ENCODE data around the gene LAMC2. TPM values are rescaled to one million over a fixed set of nuclear protein-coding genes. Genes with fewer than 3 reads are reported as not detected.

LAMC2 gene
- total and polyA plus RNA-seq, 8 donors = 38.1 to 104 (median 46.6) TPM

DNA sequence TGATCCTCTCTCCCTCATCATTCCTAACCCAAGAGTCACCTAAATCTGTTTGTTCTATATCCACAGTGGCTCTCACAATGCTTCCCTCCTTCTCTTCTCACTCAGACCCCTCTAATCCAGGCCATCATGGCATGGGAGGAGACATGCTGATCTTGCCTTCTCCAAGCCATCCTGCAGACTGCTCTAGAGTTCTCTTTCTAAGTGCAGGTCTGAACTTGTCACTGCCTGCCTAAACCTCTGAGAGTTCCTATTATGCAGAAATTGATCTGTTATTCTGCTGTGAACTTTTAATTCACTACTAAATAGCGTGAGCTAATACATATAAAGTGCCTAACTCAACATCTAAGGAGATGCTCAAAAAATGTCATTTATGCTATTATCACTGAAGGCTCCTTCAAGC lies 26.8 kb downstream of the LAMC2 start:
- Histone ChIP-seq H3K4me1 (peaks cover 0 to 6% of the 10 kb centered on the region in 2 donors), H3K4me3 (no peak overlapping the region), H3K27me3 (no peaks in the 10 kb centered on the region), H3K9me3 (no peaks in the 10 kb centered on the region), H3K27ac (no peak overlapping the region), H3K36me3 (no peaks in the 10 kb centered on the region)
- DNase-seq (no peak), ATAC-seq (no peak)
- intact Hi-C loops (cut with DNase I) = no loop called here
- TF ChIP-seq, protein P1, sequence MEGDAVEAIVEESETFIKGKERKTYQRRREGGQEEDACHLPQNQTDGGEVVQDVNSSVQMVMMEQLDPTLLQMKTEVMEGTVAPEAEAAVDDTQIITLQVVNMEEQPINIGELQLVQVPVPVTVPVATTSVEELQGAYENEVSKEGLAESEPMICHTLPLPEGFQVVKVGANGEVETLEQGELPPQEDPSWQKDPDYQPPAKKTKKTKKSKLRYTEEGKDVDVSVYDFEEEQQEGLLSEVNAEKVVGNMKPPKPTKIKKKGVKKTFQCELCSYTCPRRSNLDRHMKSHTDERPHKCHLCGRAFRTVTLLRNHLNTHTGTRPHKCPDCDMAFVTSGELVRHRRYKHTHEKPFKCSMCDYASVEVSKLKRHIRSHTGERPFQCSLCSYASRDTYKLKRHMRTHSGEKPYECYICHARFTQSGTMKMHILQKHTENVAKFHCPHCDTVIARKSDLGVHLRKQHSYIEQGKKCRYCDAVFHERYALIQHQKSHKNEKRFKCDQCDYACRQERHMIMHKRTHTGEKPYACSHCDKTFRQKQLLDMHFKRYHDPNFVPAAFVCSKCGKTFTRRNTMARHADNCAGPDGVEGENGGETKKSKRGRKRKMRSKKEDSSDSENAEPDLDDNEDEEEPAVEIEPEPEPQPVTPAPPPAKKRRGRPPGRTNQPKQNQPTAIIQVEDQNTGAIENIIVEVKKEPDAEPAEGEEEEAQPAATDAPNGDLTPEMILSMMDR (IDR thresholded peaks at IDR 0.05) = no peak

DNA sequence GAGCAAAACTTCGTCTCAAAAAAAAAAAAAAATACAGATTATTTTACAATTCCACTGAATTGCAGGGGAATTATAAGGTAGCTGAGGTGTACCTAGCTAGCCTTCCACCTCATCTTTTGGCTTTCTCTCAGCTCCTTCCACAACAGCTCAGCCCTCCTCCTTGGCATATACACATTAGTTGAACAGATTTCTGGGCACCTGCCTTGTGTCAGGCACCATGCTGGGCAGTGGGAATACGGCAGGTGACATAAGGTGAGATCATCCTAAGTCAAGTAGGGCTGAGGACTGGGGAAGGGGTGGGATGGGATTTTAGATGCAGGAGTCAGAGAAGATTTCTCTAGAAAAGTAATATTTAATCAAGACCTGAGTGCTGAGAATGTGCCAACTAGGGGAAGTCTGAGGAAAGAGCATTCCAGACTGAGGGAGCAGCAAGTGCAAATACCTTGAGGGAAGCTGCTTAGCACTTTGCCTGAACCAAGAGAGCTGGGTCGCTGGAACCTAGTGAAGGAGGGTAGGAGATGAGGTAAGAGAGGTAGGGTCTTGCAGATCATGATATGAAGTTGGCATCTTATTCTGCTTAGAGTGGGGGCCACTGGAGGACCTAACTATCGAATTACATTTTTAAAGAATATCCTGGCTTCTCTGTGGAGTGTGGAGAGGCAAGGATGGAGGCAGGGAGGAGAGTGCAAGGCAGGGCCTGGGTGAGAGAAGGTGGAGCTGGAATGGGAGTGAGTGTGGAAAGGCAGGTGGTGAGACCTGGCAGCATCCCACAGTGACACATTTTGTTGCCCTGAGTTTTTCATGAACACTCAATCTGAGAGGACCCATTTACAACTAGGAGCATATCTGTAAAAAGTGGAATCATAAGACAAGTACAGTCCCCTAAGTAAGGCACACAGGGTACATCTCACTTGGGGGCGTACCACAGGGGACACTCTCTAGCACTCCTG lies 28.2 kb downstream of the LAMC2 start:
- TF ChIP-seq, protein P1 (IDR thresholded peaks at IDR 0.05) = no peak
- no peaks in the 10 kb centered on the region for H3K27me3 ChIP-seq

DNA sequence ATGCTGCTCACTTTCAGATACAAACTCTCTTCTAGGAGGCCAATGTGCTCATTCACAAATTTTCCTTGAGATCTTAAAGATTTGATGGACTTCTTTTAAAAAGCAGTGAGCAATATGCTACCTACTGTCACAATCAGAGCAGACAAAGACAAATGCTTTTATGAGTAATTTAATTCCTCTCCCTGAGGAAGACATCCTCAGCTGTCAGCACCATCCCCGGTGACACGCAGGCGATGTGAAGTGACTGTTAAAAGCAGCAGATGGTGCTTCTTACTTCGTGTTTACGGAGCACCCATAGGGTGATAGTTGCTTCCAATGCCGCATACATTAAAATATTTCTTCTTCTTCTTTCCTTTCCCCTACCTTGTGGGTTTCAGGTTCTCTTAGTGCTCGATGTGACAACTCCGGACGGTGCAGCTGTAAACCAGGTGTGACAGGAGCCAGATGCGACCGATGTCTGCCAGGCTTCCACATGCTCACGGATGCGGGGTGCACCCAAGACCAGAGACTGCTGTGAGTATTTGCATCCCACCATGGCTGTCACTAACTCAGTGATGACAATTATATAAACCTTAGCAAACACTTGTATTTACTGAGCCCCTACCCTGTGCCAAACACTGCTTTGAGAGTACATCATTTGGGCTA lies 29.1 kb downstream of the LAMC2 start:
- no peaks in the 10 kb centered on the region for H3K36me3 ChIP-seq
- no peak for ATAC-seq
- no peak overlapping the region for H3K4me3 ChIP-seq
- H3K27me3 ChIP-seq = no peaks in the 10 kb centered on the region
- no peak overlapping the region for H3K27ac ChIP-seq
- intact Hi-C loops (cut with DNase I) = no loop called here
- no peaks in the 10 kb centered on the region for H3K9me3 ChIP-seq
- no peak for DNase-seq
- TF ChIP-seq, protein P1 (IDR thresholded peaks at IDR 0.05) = no peak
- peaks cover 9 to 19% of the 10 kb centered on the region in 2 donors for H3K4me1 ChIP-seq

More for the DNA sequence above, 28.2 kb downstream of the LAMC2 start:
- Histone ChIP-seq H3K9me3 (no peaks in the 10 kb centered on the region), H3K27ac (no peak overlapping the region), H3K4me1 (peaks cover 7 to 18% of the 10 kb centered on the region in 2 donors), H3K36me3 (no peaks in the 10 kb centered on the region), H3K4me3 (no peak overlapping the region)
- intact Hi-C loops (cut with DNase I) = no loop called here
- DNase-seq = no peak
- peak; percentile 75 for ATAC-seq

DNA sequence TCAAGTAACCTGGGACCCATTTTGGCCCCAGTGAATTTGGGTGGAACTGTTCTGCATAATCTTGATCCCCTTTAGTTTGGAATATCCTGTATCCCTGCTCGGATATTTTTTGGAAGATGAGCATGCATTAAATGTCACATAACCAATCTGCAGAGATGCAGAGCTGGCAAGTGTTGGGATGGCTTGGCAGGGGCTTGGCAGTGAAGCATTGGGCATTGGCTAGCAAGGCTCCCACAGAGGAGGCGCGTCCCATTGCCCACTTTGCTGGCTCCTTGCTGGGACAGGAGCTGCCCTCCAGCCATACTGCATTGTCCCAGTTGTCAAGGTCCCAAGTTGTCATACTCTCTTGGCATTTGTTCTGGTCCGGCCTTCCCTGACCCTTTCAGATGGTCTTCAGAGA lies 29.9 kb downstream of the LAMC2 start:
- no peaks in the 10 kb centered on the region for H3K9me3 ChIP-seq
- ATAC-seq = no peak
- no peak for DNase-seq
- no peak overlapping the region for H3K4me3 ChIP-seq
- H3K36me3 ChIP-seq = no peaks in the 10 kb centered on the region
- TF ChIP-seq, protein P1 (IDR thresholded peaks at IDR 0.05) = no peak
- peaks cover 9 to 19% of the 10 kb centered on the region in 2 donors for H3K4me1 ChIP-seq
- no peaks in the 10 kb centered on the region for H3K27me3 ChIP-seq
- no peak overlapping the region for H3K27ac ChIP-seq
- intact Hi-C loops (cut with DNase I) = no loop called here

DNA sequence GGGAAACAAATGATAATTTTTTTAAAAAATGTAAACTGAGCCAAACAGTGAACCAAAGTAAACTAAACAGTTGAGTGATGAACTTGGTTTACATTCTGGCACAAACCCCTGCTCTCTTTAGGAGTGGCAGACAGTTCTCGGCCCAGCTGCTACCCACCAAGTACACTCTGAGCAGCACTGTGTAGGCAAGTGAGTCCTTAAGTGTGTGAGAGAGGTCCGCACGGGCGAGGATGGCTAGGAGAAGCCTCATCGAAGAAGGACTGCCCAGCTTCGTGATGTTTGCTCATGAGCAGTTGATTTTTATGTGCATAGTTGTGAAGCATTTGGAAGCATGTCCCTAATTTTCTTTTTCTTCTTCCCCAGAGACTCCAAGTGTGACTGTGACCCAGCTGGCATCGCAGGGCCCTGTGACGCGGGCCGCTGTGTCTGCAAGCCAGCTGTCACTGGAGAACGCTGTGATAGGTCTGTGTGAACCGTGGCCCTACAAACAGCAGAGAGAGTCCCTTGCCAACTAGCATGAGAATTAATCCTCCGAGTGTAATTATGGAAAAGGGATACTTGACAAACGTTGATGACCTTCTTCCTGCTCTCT lies 32.1 kb downstream of the LAMC2 start:
- peaks cover 9 to 19% of the 10 kb centered on the region in 2 donors for H3K4me1 ChIP-seq
- no peak overlapping the region for H3K4me3 ChIP-seq
- intact Hi-C loops (cut with DNase I) = no loop called here

More for the DNA sequence above, 32.1 kb downstream of the LAMC2 start:
- TF ChIP-seq, protein P1 (IDR thresholded peaks at IDR 0.05) = no peak
- Histone ChIP-seq H3K9me3 (no peaks in the 10 kb centered on the region), H3K27ac (no peak overlapping the region), H3K36me3 (no peaks in the 10 kb centered on the region), H3K27me3 (no peaks in the 10 kb centered on the region)
- ATAC-seq = no peak
- DNase-seq = peak in 1 of 4 donors; percentile 65

Data from left lung (tissue), 10 donors.